ENCODE results near the gene CTRB1.
A peak's percentile ranks its signal among the peaks of the same experiment; 100 is the strongest.
"Not testable (repeated sequence)": the region's sequence is repeated elsewhere in the genome, so short reads cannot be mapped to it uniquely, and the experiment has no call there.

CTRB1 gene

GRCh38 chr16:75257886-75258806 lies 39.4 kb downstream of the CTRB1 start:
- no peak for DNase-seq

DNA sequence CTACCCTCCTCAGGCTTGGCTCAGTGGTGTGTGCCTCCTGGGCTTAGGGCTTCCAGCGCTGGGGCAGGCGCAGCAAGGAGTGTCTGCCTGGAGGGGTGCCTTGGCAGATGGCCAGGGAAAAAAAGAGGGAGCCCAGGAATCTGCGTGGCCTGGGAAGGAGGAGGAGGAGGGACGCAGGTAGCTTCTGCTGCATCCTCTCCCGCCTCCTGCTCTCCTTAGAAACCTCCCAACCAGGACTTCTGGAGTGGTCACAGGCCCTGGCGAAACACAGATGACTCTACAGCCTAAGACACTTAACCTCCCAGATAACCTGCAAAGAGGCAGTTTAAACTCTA lies 40.0 kb downstream of the CTRB1 start:
- no peak for DNase-seq

DNA sequence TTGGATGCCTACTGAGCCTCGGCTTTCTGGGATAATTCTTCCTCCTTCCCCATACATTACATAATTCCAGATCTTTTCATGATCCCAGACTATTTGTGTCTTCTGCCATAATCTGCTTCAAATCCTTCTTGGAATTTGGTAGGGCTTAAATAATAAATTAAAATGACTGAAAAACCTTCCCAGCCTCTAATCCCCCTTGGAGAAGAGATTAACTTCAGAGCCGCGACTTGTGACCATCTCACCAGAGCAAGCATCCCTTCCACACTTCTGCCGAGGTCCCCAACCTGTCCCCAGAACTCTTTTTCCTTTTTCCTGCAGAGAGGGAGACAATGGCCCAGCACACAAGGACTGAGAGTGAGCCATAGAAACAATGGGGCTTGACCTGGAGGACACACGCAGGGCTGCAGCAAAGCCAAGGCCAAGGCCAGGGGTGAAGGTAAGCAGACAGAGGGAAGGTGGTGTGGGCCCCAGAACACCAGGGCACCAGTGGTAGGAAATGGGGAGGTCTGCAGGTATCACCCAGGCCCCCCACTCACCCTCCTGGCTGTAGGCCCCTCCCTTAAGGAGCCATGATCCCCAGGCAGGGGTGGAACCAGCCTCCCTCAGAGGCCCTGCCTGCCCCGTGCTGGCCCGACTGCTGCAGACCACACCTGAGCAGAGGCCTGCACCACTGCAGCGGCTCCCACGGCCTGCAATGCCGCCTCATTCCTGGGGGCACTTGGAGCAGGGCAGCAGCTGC lies 42.2 kb downstream of the CTRB1 start:
- DNase-seq: no peak

GRCh38 chr16:75261590-75262078 lies 42.8 kb downstream of the CTRB1 start:
- no peak for DNase-seq

DNA sequence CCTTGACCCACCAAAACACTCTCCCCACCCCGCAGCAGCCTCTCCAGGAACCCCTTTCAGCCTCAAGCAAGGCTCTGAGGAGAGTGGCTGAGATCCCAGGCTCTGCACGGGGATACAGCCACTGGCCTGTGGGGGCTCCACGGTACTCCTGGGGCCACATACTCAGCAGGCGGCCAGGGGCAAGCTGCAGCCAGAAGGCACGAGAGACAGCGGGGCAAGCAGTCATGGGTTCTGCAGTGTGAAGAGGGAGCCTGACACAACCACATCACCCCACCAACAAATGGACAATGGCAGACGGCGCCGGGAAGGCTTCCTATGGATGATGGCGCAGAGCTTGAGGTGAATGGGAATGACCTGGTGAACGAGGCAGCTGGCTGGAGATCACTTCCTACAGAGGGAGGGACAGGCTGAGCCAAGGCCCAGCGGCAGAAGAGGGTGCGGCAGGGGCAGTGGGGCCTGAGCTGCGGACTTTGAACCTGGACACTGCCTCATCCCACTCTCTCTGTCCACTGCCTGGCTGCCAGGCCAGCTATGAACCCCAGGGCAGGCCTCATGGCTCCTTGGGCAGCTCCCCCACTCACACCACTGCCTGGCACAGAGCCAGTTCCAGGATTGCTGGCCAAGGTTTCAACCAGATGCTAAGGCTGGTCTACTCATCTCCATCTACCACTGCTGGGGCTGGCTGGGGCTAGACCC lies 43.5 kb downstream of the CTRB1 start:
- no peak for DNase-seq

GRCh38 chr16:75262800-75263127 lies 44.0 kb downstream of the CTRB1 start:
- no peak for DNase-seq

DNA sequence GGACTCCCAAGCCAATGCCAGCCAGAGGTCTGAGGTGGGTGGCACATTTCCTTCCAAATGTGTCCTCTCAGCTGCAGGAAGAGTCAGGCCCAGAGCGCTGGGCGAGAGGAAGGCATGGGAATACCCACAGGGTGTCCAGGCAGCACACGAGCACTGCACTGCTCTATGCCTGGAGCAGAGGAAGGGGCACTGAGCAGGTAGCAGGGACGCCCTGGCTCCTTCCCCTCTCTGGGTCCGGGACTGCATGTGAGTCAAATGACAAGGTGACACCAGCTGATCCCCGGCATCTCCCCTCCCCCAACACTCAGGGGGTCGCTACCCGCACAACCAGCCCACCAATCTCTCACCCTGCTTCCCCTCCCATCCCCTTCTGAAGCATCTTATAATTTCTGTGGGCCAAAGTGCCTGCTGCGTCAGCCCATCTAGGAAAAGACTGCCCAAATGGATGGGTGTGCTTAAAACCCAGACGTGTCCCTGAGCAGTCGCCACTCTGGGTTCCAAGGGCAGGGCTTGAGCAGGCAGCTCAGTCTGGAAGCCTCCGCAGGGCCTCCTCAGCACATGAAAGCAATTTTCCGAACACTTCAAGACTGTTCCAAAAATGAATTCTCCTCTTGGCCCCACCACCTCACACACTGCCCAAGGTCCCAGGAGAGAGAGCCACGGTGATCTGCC lies 44.6 kb downstream of the CTRB1 start:
- DNase-seq: no peak

- no peak for DNase-seq
Measured at GRCh38 chr16:75263963-75264445, 45.2 kb downstream of the CTRB1 start.

GRCh38 chr16:75264457-75264998 lies 45.7 kb downstream of the CTRB1 start:
- no peak for DNase-seq

GRCh38 chr16:75264999-75265910 lies 46.5 kb downstream of the CTRB1 start:
- no peak for DNase-seq

GRCh38 chr16:75265911-75266701 lies 47.3 kb downstream of the CTRB1 start:
- peak; percentile 15 for DNase-seq

DNA sequence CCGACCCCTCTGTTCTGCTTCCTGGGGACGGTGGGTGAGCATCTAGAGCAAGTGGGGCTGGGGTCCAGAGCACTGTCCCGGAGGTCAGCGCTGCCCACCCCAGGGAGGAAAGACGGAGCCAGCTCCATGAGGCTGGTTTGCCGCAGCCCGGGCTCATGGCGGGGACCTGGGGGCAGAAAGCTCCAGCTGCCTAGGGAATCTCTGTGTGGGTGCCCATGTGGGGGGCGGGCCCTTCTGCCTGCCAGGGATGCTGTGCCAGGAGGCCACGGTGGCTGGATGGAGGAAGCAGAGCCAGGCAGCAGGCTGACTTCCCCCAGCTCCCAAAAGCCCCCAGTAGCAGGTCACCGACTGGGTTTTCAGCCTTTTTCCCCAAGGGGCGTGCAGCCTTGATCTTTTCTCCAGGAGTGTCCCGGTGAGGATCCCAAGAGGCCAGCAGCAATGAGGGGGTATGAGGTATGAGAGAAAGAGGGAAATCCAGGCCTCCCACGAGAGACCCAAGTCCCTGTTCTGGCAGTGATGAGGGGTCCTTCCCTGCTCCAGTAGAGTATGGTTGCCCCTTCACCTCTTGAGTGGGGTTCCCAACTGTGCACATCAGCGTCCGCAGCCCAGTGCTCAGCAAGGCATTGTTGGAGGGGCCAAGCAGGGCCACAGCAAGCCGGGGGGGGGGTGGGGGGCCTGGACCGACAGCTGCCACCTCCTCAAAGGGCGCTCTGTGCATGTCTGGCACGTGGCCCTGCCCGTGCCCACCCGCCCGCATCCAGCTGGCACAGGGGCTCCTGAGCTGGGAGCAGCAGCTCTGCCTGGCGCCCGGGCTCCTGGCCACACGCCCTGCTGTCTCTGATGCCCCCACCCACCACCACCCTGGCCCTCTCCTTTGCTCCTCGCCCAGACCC lies 48.2 kb downstream of the CTRB1 start:
- DNase-seq: no peak

DNA sequence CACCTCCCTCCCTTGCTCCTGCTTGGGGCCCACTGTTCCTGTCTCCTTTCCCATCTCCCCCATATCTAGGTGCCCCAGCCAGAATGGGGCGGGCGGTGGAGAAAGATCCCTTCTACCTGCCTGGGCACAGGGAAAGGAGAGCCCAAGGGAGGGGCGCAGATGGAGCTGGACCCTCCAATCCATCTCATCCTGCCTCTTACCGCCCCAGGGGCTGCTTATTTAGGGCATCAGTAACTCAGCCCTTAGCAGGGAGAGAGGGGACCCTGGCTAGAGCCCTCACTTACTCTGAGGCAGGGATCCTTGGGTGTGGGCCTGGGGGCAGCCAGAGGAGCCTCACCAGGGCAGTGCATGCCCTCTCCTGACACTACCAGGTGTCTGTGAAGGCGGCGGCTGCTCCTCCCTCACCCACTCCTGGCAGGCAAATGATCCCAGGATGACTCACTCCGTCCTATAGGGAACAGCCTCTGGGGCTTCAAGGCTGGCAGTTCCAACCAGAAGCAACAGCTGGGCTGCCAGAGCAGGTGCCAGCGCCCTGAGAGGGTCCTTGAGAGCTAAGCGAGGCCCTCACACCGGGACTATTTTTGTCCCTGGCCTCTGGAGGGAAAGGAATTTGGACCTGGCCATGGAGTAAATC lies 49.0 kb downstream of the CTRB1 start:
- DNase-seq: no peak

GRCh38 chr16:75269358-75269757 lies 50.6 kb downstream of the CTRB1 start:
- DNase-seq: not testable (repeated sequence)

GRCh38 chr16:75271441-75272096 lies 52.8 kb downstream of the CTRB1 start:
- no peak for DNase-seq

- no peak for DNase-seq
Measured at GRCh38 chr16:75272097-75272551, 53.3 kb downstream of the CTRB1 start.

- not testable (repeated sequence) for DNase-seq
Measured at GRCh38 chr16:75272629-75273028, 53.8 kb downstream of the CTRB1 start.

Data from stimulated activated CD4-positive, alpha-beta T cell treated with anti-CD3 and anti-CD28 coated beads, Interleukin-4, amount 100 ng/mL, for 1 hour (primary cell).